Heart right ventricle (tissue), 16 donors: ENCODE data around the gene RBM3. TPM values are rescaled to one million over a fixed set of nuclear protein-coding genes. Genes with fewer than 3 reads are reported as not detected.

ENCODE experiments used
- ATAC-seq, 8 donors: fragments of 200-7000 bp; cut with Tn5 transposase; one replicate each; pipeline ENCODE4 v1.9.1; 2020; ENCODE audit warnings: mild to moderate bottlenecking in 8 of 8, moderate library complexity in 8 of 8, moderate number of reproducible peaks in 1 of 8
- DNase-seq, 2 donors: peaks; one replicate each; pipeline ENCODE4 v3.0.0-alpha.2; 2020
- H3K27ac ChIP-seq, 10 donors: fragments of 200-600 bp; sonication (generic) in 2 of 10; one replicate each; pipeline versions ENCODE4 v1.5.0 to v1.8.0; 2020 to 2022; ENCODE audit warnings: mild to moderate bottlenecking in 3 of 10
- H3K27me3 ChIP-seq, 7 donors: fragments of 200-600 bp; one replicate each; pipeline ENCODE4 v1.8.0; 2021 to 2022; ENCODE audit warnings: mild to moderate bottlenecking in 2 of 7
- H3K36me3 ChIP-seq, 9 donors: fragments of 200-600 bp; sonication (generic) in 1 of 9; one replicate each; pipeline versions ENCODE4 v1.5.0 to v1.8.0; 2020 to 2022; ENCODE audit warnings: mild to moderate bottlenecking in 2 of 9
- H3K4me1 ChIP-seq, 9 donors: fragments of 200-600 bp; sonication (generic) in 1 of 9; one replicate each; pipeline versions ENCODE4 v1.5.0 to v1.8.0; 2020 to 2022; ENCODE audit warnings: mild to moderate bottlenecking in 4 of 9
- H3K4me3 ChIP-seq, 10 donors: fragments of 200-600 bp; sonication (generic) in 2 of 10; one replicate each; pipeline versions ENCODE4 v1.5.0 to v1.8.0; 2020 to 2022; ENCODE audit warnings: mild to moderate bottlenecking in 7 of 10, moderate library complexity in 2 of 10
- H3K9me3 ChIP-seq, 11 donors: fragments of 200-600 bp in 10 of 11; sonication (generic) in 2 of 11; one replicate each; pipeline versions ENCODE4 v1.5.0 to v1.8.0; 2013 to 2022; ENCODE audit warnings: mild to moderate bottlenecking in 2 of 11, control low read depth in 1 of 11, moderate library complexity in 1 of 11
- WGBS, 2 donors: extraction: QIAGEN DNeasy Blood & Tissue Kit; methylation state at CpG; one replicate each; pipeline ENCODE4 v1.1.7; 2013; ENCODE audit warnings: inconsistent platforms in 1 of 2; 5-methylcytosine and 5-hydroxymethylcytosine counted together
- intact Hi-C, 10 donors: fragments of 100-400 bp; cut with DNase I; formaldehyde crosslinking; loops; one replicate each; pipeline versions ENCODE4 v1.11.1 to v1.14.2; 2022
- polyA plus RNA-seq, 2 donors: library from polyadenylated mRNA; stranded (reverse); fragments of 200-250 nt; gene quantifications; one replicate each; pipeline ENCODE4 v1.2.3, GENCODE V29; 2013
- total RNA-seq, 10 donors: library from RNA; stranded (reverse); fragmentation: NEBNext Ultra II Directional in 3 of 10; extraction: Animal tissue kit (Norgen Biotek cat#: 25700) in 3 of 10; gene quantifications; one replicate each; pipeline versions ENCODE4 v1.2.1 to v1.2.4, GENCODE V29; 2021 to 2023
- TF ChIP-seq, protein P1 (sequence below), 9 donors: fragments of 200-600 bp; sonication (generic) in 2 of 9; IDR thresholded peaks; one replicate each; pipeline versions ENCODE4 v1.5.0 to v1.8.0; 2021 to 2022; ENCODE audit warnings: antibody characterized with exemption in 9 of 9, mild to moderate bottlenecking in 5 of 9, moderate library complexity in 1 of 9
- donor health status: Arrhythmogenic right ventricular cardiomyopathy.
- donor health status: ischemic (EF 13 %, LVEDD 7.1; RV severe dilation, severe dysfunction).
- donor health status: healthy with polysubstance abuse.
- donor health status: DM: no; HTN: yes; CAD: no.
- donor health status: DM: no; HTN: no; CAD: no.
- donor health status: ischemic (EF 25% LVEDD 6.9; RV normal size, moderate dysfunction).
- donor health status: ischemic (EF 25% LVEDD 5.7; RV mildly dilated, moderate dysfunction).
- donor health status: healthy.
- donor health status: DM: yes; HTN: yes; CAD: no.
- donor health status: Ischemic cardiomyopathy.
- donor health status: ischemic (EF 35%, LVEDD 5.7; RV mildly dilated, moderate dysfunction).
- donor health status: nonischemic (EF 11% LVEDD 7.7; RV severe dilation, severe dysfunction).
- donor health status: DM: yes; HTN: yes; CAD: no.
- donor health status: PGD.
- donor health status: ischemic (EF 29% LVEDD 5.4; RV normal size, mild dysfunction).
- donor health status: nonischemic (EF 23%, LVEDD 6.1; RV moderate dilation, normal function).

Gene RBM3
- total and polyA plus RNA-seq, 12 donors: 60.0 to 204 (median 111) TPM

DNA sequence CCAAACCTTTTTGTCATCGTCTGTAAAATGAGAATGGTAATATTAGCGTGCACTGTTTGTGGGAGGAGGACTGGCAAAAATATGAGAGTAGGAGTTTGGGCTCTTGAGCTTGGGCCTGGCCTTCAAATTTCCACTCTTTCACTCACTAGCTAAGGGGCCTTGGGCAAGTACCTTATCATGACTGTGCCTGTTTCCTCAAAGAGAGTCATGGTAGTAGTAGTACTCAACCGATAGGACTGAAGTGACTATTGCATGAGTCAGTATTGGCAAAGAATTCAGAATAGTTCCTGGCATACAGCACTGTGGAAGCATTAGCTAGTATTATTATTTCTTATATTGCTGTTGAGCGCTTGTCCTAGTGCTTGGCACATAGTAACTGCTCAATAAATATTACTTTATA lies 16.0 kb upstream of the RBM3 start:
- Histone ChIP-seq H3K27me3 (no peaks in the 10 kb centered on the region), H3K4me3 (no peak overlapping the region), H3K27ac (no peak overlapping the region), H3K36me3 (peaks cover 0 to 70% (median 0%) of the 10 kb centered on the region in 9 donors), H3K9me3 (no peaks in the 10 kb centered on the region), H3K4me1 (peaks cover 0 to 7% (median 0%) of the 10 kb centered on the region in 9 donors)
- WGBS, 2 donors: 69 to 74% methylated on average over 4 of the region's 4 CpGs
- intact Hi-C loops: no loop called here
- ATAC-seq (peak in 6 of 8 donors; percentile 56 to 91 (median 72)), DNase-seq (no peak)
- TF ChIP-seq, protein P1, sequence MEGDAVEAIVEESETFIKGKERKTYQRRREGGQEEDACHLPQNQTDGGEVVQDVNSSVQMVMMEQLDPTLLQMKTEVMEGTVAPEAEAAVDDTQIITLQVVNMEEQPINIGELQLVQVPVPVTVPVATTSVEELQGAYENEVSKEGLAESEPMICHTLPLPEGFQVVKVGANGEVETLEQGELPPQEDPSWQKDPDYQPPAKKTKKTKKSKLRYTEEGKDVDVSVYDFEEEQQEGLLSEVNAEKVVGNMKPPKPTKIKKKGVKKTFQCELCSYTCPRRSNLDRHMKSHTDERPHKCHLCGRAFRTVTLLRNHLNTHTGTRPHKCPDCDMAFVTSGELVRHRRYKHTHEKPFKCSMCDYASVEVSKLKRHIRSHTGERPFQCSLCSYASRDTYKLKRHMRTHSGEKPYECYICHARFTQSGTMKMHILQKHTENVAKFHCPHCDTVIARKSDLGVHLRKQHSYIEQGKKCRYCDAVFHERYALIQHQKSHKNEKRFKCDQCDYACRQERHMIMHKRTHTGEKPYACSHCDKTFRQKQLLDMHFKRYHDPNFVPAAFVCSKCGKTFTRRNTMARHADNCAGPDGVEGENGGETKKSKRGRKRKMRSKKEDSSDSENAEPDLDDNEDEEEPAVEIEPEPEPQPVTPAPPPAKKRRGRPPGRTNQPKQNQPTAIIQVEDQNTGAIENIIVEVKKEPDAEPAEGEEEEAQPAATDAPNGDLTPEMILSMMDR (IDR thresholded peaks at IDR 0.05): no peak

- Histone ChIP-seq H3K27ac (no peak overlapping the region), H3K9me3 (no peaks in the 10 kb centered on the region), H3K4me3 (no peak overlapping the region), H3K4me1 (peaks cover 0 to 10% (median 0%) of the 10 kb centered on the region in 9 donors), H3K36me3 (peaks cover 0 to 64% (median 0%) of the 10 kb centered on the region in 9 donors), H3K27me3 (no peaks in the 10 kb centered on the region)
- no peak for ATAC-seq
- WGBS, 2 donors: 97 to 100% methylated on average over 20 to 24 of the region's 24 CpGs
- intact Hi-C loops: no loop called here
- TF ChIP-seq, protein P1 (IDR thresholded peaks at IDR 0.05): no peak
- DNase-seq: no peak
Measured at GRCh38 chrX:48559636-48560035, 14.6 kb upstream of the RBM3 start.

- DNase-seq (no peak), ATAC-seq (no peak)
- Histone ChIP-seq H3K36me3 (peaks cover 0 to 59% (median 0%) of the 10 kb centered on the region in 9 donors), H3K4me1 (peaks cover 0 to 7% (median 0%) of the 10 kb centered on the region in 9 donors), H3K27me3 (no peaks in the 10 kb centered on the region), H3K4me3 (no peak overlapping the region), H3K27ac (no peak overlapping the region), H3K9me3 (no peaks in the 10 kb centered on the region)
- 94 to 95% methylated on average over 14 of the region's 14 CpGs for WGBS, 2 donors
- TF ChIP-seq, protein P1 (IDR thresholded peaks at IDR 0.05): no peak
- intact Hi-C loops: no loop called here
Measured at GRCh38 chrX:48560056-48560455, 14.2 kb upstream of the RBM3 start.

GRCh38 chrX:48560681-48561080 lies 13.6 kb upstream of the RBM3 start:
- H3K36me3 ChIP-seq: peaks cover 0 to 53% (median 0%) of the 10 kb centered on the region in 9 donors

More at GRCh38 chrX:48560681-48561080, 13.6 kb upstream of the RBM3 start:
- TF ChIP-seq, protein P1 (IDR thresholded peaks at IDR 0.05): no peak
- no peak for ATAC-seq
- intact Hi-C loops: no loop called here
- Histone ChIP-seq H3K9me3 (no peaks in the 10 kb centered on the region), H3K27me3 (no peaks in the 10 kb centered on the region), H3K27ac (no peak overlapping the region), H3K4me3 (no peak overlapping the region), H3K4me1 (peaks cover 0 to 3% (median 0%) of the 10 kb centered on the region in 9 donors)
- 98% methylated on average over 8 to 12 of the region's 12 CpGs for WGBS, 2 donors
- DNase-seq: no peak
